Mucosa of descending colon (tissue), 3 donors: Measurements from ENCODE around the gene FN1. TPM values are rescaled to one million over a fixed set of nuclear protein-coding genes. Genes with fewer than 3 reads are reported as not detected.
"Not testable (repeated sequence)": the region's sequence is repeated elsewhere in the genome, so short reads cannot be mapped to it uniquely, and the experiment has no call there.

ENCODE experiments used
- ATAC-seq: fragments of 200-7000 bp; cut with Tn5 transposase; one replicate; pipeline ENCODE4 v1.9.1; 2020; ENCODE audit warnings: mild to moderate bottlenecking, moderate library complexity
- DNase-seq, 3 donors: peaks; one replicate each; pipeline ENCODE4 v3.0.0-alpha.2; 2020
- H3K36me3 ChIP-seq: fragments of 200-600 bp; one replicate; pipeline ENCODE4 v1.8.0; 2021; ENCODE audit warnings: low read depth, mild to moderate bottlenecking
- H3K4me1 ChIP-seq: fragments of 200-600 bp; one replicate; pipeline ENCODE4 v1.8.0; 2021; ENCODE audit warnings: low read depth, mild to moderate bottlenecking
- H3K4me3 ChIP-seq: fragments of 200-600 bp; one replicate; pipeline ENCODE4 v1.8.0; 2021; ENCODE audit warnings: mild to moderate bottlenecking
- H3K9me3 ChIP-seq: fragments of 200-600 bp; one replicate; pipeline ENCODE4 v1.8.0; 2021; ENCODE audit warnings: mild to moderate bottlenecking
- intact Hi-C, 2 donors: fragments of 100-400 bp; cut with DNase I in 1 of 2; cut with micrococcal nuclease in 1 of 2; formaldehyde crosslinking; loops; one replicate each; pipeline versions ENCODE4 v1.11.0 to v1.11.1; 2022; cut with DNase I, micrococcal nuclease
- total RNA-seq, 3 donors: library from RNA; stranded (reverse); fragmentation: NEBNext Ultra II Directional in 2 of 3; extraction: Animal tissue kit (Norgen Biotek cat#: 25700) in 2 of 3; gene quantifications; one replicate each; pipeline versions ENCODE4 v1.2.1 to v1.2.4, GENCODE V29; 2021 to 2023
- TF ChIP-seq, protein P1 (sequence below): fragments of 200-600 bp; IDR thresholded peaks from one replicate; pipeline ENCODE4 v1.8.0; 2022; ENCODE audit warnings: antibody characterized with exemption, mild to moderate bottlenecking
- donor health status: DM: no; HTN: no; CAD: no; lungs with moderate emphysema.
- donor health status: DM: no; HTN: no; CAD: no.
- donor health status: DM: no; HTN: yes; CAD: no.

Gene FN1
- total RNA-seq, 3 donors from 2014 or later = 30.3 to 1,060 (median 208) TPM

DNA sequence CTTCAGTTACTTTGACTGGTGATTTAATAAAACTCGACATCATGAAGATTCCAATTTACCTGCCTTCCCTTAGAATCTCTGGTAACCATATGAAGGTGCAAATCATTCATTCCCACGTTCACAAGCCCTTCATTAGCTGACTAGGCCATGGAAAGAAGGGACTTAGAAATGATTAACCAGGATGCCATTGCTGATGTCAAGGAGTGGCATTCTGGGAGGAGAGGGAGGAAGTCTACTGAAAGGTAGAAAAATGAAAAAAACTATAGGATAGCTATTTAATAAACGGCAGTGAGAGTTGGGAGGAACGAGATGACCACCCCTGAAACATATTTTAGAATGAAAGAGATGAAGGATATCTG lies 122.6 kb downstream of the FN1 start:
- no peaks in the 10 kb centered on the region for H3K36me3 ChIP-seq
- H3K4me3 ChIP-seq = no peak overlapping the region
- intact Hi-C loops = no loop called here
- DNase-seq (no peak), ATAC-seq (no peak)
- no peaks in the 10 kb centered on the region for H3K9me3 ChIP-seq
- TF ChIP-seq, protein P1, sequence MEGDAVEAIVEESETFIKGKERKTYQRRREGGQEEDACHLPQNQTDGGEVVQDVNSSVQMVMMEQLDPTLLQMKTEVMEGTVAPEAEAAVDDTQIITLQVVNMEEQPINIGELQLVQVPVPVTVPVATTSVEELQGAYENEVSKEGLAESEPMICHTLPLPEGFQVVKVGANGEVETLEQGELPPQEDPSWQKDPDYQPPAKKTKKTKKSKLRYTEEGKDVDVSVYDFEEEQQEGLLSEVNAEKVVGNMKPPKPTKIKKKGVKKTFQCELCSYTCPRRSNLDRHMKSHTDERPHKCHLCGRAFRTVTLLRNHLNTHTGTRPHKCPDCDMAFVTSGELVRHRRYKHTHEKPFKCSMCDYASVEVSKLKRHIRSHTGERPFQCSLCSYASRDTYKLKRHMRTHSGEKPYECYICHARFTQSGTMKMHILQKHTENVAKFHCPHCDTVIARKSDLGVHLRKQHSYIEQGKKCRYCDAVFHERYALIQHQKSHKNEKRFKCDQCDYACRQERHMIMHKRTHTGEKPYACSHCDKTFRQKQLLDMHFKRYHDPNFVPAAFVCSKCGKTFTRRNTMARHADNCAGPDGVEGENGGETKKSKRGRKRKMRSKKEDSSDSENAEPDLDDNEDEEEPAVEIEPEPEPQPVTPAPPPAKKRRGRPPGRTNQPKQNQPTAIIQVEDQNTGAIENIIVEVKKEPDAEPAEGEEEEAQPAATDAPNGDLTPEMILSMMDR = no peak
- H3K4me1 ChIP-seq = no peaks in the 10 kb centered on the region

DNA sequence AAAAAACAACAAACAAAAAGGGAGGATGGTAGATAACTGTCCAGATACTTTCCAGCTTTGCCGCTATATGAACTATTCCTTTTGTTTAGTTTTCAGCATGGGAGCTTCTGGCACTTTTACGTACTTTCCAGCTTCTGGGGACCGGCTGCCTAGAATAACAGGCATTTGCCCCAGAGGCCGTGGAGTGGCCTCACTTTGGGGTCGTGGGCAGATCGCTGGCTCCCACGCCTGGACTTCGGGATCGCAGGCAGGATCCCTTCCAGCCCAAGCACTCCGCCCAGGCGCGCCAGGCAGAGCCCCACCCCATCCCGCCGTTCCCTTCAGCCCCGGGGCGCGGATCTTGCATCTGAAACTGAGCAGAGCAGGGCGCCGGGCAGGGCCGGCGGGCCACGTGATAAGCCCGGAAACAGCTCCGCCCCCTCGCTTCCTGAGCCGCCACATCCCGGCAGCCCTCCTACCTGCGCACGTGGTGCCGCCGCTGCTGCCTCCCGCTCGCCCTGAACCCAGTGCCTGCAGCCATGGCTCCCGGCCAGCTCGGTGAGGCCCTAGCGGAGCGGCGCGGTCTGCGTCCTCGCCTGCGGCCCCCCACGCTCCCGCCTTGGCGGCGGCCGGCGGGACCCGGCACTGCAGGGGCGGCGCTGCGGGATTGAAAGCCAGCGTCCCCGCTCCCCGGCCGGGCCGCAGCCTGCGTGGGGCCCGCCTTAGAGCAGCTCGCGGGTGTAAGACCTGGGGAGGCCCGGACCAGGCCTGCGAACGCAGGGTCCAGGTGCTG lies 124.1 kb downstream of the FN1 start, which contains the start of gene ATIC:
ATIC (plus strand) TSS at position 435 of the 772 bp plus-strand sequence; CDS start at position 519, 84 bp downstream.
- Histone ChIP-seq H3K4me3 (peak within 1 kb of the TSS; percentile 59), H3K9me3 (no peaks in the 10 kb centered on the region), H3K4me1 (no peaks in the 10 kb centered on the region), H3K36me3 (no peaks in the 10 kb centered on the region)
- ATAC-seq = peak; percentile 99
- TF ChIP-seq, protein P1 = no peak
- DNase-seq = peak; percentile 97
- intact Hi-C loops = no loop called here

DNA sequence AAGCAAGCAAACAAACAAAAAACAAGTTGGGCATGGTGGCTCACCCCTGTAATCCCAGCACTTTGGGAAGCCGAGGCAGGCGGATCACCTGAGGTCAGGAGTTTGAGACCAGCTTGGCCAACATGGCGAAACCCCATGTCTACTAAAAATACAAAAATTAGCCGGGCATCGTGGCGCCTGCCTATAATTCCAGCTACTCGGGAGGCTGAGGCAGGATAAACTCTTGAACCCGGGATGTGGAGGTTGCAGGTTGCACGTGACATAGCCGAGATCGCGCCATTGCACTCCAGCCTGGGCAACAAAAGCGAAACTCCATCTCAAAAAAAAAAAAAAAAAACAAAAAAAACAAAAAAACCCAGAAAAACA lies 124.6 kb downstream of the FN1 start:
- peak overlapping the region; percentile 59 for H3K4me3 ChIP-seq
- H3K9me3 ChIP-seq, H3K4me1 ChIP-seq, H3K36me3 ChIP-seq, intact Hi-C loops: not testable (repeated sequence)
- peak; percentile 1 for ATAC-seq
- DNase-seq = peak in 2 of 3 donors; percentile 31 to 48

Other genes starting within 250 kb of the FN1 start
- 10 to 100 TPM; 73.8 to 91.2 (median 76.6) TPM for gene ATIC, start 124.0 kb downstream of the FN1 start, total RNA-seq